Stimulated activated CD8-positive, alpha-beta memory T cell treated with anti-CD3 and anti-CD28 coated beads, Interleukin-12 subunit alpha, Interleukin-12 subunit beta, amount 100 ng/mL, for 1 hour (primary cell): Measurements from ENCODE around the gene RARRES2.

Experiments used
- DNase-seq: peaks from one replicate; pipeline ENCODE4 v3.0.0-alpha.2; 2020; ENCODE audit warnings: low read depth

RARRES2 gene

DNA sequence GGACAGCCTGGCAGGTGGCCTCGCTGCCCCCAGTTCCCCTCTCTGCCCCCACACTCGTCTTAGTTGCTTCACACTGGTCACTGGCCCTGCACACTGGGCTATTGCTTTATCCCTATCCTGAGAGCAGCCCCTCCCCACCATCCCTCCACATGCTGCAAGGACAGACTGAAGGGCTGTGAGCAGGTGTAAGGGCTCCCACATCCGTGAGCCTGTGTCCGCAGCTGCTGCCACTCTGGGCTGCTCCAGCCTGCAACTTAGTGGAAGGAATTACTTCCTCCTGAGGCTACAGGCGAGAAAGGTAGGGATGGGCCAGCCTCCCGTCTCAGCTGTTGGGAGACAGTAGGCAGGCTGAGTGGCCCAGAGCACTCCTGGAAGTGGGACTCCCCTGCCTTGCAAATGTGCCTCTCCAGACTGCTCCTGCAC lies 3.8 kb downstream of the RARRES2 start:
- no peak for DNase-seq

DNA sequence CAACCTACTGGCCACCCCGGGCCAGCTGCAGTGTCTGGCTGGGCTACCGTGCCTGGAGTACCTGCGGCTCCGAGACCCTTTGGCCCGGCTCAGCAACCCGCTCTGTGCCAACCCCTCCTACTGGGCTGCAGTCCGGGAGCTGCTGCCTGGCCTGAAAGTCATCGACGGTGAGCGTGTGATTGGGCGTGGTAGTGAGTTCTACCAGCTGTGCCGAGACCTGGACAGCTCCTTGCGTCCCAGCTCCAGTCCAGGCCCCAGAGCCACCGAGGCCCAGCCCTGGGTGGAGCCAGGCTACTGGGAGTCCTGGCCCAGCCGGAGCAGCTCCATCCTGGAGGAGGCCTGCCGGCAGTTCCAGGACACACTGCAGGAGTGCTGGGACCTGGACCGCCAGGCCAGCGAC lies 4.2 kb downstream of the RARRES2 start:
- DNase-seq, result no peak

DNA sequence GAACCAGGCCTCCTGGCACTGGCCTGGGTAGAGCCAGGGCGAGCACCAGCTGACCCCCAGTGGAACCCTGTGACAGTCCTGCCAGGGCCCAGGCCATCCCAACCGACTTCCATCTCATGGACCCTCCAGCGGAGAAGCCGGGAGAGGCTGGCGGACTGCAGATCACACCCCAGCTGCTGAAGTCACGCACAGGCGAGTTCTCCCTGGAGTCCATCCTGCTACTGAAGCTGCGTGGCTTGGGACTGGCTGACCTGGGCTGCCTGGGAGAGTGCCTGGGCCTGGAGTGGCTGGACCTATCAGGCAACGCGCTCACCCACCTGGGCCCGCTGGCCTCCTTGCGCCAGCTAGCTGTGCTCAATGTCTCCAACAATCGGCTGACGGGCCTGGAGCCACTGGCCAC lies 4.7 kb downstream of the RARRES2 start:
- no peak for DNase-seq

DNA sequence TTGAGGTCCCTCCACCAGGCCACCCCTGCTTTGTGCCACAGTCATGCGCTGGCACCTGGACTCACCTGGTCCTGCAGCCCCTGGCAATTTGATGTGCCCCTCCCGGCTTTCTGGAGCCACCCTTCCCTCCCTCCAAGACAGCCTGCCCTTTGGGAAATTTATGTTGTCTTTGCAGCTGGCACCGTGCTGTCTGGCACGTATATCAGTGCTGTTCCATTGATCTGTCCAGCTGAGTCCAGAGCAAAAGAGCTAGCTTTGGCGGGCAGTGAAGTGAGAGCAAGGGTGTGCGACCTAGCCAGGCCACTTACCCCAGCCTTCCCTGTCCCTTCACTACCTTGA lies 5.7 kb downstream of the RARRES2 start:
- no peak for DNase-seq

DNA sequence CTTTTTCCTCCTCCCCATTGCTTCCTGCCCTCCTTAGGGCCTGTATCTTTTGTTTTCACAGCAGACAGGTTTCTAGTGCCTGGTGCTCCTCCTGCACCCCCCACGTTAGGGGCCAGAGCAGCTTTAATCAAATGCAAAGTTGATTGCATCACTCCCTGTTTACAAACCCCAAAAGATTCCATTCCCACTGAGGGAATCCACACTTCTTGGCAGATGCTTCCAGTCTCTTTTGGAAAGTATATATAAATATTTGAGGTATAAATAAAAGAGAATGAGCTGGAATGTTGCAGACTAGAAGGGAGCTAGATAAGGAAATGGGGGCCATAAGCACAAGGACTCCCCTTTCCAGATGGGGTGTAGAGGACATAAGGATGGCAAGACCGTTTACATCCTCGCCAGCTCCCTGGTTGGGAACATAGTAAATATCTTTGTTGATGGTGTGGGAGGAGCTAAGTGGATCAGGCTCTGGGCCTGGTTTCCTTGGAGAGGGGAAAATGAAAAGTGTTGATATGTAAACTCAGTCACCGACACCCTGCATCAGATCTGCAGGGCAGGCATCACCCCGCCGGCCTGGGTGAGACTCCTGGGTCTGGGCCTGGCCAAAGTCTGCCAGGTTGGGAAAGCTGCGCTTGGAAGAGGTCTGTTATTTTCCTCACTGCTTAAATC lies 6.2 kb downstream of the RARRES2 start:
- DNase-seq, result no peak

DNA sequence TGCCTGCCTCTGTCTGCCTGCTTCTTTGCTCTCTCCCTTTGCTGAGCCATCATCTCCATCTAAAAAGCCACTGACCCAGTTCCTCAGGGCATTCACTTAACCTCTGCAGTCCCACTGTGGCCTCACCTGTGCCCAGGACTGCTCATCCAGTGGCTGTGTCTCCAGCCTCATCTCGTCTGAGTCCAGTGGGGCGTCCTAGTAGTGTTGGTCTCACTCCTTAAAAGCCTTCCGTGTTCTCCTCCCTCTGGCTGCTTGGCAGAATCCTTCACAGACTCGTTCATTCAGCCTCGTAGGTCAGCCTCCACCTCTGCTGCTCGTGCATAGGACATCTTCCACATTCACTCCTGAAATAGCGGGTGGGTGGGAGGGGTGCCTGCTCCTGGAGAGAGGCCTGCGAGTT lies 7.3 kb downstream of the RARRES2 start:
- no peak for DNase-seq

DNA sequence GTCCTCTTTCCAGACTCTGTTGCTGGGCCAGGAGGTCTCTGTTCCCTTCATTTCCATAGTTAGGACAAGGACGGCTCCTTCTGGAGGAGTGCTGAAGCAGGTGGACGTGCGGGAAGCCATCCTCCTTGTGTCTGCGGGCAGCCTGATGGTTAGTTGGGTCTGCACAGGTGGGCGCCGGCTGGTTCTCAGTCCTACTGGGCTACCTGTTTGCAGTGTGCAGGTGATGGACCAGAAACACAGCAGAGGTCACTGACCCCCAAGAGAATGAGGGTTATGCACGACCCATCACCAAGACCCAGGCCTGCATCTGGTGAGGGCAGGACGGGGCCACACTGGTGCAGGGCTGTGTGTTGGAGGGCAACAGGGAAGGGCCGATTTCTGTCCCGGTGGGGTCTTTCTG lies 7.8 kb downstream of the RARRES2 start:
- no peak for DNase-seq

DNA sequence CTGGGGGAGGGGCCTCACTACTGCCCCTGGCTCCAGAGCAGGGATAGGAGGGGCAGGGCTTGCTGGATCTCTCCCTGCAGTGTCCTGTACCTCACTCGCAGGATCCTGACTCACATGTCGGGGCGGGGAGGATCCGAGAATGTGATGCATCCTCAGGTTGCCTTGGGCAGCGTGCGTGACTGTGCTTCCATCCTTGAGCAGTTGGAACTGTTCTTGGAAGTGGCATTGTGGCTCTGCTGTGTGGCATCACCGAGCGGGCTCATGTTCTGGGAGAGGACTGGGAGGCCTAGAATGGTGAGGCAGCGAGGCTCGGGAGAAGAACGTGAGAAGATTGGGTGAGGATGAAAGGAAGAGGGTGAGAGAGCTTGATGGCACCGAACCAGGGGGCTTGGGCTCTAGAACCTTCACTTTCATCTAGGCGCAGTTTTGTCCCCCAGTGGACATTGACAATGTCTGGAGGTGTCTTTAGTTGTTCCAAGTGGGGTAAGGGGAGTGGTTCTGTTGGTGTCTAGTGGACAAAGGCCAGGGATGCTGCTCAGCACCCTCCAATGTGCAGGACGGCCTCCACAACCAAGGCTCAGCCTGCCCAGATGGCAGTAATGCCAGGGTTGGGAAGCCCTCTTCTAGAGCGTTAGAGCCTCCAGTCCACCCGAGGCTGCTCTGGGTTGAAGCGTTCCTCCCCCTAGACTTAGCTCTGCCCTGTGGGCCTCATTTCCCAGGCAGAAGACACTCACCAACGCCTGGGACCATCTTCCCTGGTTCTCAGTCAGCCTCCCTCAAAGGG lies 8.4 kb downstream of the RARRES2 start:
- no peak for DNase-seq

DNA sequence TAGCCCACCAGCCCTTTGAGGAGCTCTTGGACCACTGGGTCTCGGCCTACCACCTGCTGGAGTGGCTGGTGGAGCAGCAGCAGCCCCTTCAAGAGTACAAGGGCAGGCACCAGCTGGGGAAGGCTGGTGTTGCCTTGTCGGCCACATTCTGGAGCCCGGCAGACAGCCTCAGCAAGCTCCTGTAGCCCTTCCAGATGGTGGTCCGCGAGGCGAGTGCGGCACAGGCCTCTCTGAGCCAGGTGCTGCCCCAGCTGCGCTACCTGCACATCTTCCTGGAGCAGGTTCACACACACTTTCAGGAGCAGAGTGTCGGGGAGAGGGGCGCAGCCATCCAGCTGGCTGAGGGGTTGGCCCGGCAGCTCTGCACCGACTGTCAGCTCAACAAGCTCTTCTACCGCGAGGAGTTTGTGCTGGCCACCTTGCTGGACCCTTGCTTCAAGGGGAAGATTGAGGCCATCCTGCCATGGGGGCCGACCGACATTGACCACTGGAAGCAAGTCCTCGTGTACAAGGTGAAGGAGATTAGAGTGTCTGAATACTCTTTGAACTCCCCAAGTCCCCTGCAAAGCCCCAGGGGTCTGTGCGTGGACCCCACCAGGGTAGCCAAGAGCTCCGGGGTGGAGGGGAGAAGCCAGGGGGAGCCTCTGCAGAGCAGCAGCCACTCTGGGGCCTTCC lies 11.1 kb downstream of the RARRES2 start:
- no peak for DNase-seq

DNA sequence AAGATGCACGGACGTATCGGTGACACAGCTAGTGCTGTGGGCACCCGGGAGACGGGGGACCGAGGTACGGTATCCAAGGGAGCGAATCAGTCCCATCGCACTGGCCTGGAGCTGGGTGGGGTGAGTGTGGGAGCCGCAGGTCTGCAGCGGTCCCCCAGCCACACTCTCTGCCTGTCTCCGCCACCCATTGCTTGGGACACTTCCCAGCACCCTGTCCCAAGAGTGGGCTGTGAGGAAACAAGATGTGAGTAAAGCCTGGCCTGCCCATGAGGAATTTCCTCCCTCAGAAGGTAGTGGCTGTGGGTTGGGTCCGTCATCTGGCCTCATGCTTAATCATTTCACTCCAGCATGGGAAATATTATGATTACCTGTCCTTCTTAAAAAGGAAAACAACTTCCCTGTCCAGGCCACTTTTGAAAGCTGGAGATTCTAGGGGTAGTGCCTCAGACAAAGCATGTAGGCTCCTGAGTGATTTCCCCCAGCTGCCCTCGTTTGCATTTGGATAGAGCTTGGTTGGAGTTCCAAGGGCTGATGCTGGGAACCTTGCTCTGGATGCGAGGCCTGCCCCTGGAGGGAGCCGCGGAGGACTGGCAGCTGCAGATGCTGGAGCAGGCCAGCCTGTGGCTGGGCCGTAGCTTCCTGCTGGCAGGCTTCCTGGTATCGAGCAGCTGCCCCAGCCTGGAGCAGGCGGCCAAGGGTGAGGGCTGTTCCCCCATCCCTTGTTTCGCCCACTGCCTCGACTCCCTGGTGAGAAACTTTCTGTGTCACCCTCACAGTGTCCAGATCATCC lies 11.9 kb downstream of the RARRES2 start:
- no peak for DNase-seq

DNA sequence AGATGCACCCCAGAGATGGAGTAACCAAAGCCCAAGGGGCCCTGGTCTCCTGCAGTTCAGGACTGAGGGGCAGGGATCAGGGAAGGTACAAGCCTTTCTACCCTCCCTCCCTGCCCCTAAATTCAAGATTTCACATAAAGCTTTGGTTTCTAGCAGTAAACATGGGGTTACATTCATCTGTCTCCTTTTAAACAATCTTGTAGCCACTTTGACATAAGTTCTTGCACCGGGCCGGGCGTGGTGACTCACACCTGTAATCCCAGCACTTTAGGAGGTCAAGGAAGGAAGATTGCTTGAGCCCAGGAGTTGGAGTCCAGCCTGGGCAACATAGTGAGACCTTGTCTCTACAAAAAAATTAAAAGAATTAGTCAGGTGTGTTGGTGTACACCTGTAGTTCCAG lies 14.1 kb downstream of the RARRES2 start:
- DNase-seq, result no peak

DNA sequence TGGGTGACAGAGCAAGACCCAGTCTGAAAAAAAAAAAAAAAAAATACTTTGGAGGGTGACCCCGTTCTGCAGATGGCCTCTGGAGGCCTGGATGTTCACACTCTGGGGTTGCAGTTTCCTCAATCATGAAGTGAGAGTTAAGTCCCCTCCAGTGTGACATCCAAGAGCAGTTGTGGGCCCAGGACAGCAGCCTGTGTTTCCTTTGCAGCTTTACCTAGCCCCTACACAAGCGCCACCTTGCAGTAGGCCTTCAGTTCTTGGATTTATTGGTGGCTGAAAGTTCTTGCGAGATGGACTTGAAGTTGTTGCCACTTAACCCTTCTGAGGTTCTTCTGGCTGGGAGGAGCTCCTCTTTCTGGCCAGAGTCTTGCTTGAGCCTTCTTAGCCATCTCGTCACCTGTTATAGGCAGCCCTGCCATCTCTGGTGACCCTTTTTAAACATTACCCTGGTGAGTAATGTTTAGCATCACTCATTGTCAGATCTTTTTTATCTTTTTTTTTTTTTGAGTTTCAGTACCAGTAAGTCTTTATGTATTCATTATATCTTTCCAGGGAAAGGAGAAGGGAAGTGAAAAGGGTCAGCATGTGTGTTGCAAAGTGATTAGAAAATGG lies 14.7 kb downstream of the RARRES2 start:
- DNase-seq, result no peak

DNA sequence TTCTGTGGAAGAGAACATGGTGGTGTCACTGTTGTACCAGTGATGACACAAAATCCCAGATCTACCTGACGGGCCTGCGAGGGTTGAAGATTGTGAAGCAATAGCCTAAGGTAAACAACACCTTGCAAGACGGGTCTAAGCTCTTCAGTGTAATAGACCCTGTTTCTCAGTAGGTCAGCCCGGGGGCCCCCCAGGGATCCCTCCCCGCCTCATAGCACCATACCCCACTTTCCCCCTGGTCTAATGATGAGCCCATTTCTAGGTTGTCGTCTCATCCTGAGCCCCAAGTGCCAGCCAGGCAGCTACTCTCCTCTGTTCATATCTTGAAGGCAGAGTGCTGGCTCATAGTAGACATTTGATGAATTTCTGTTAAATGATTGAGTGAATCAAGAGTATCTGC lies 15.5 kb downstream of the RARRES2 start:
- no peak for DNase-seq

DNA sequence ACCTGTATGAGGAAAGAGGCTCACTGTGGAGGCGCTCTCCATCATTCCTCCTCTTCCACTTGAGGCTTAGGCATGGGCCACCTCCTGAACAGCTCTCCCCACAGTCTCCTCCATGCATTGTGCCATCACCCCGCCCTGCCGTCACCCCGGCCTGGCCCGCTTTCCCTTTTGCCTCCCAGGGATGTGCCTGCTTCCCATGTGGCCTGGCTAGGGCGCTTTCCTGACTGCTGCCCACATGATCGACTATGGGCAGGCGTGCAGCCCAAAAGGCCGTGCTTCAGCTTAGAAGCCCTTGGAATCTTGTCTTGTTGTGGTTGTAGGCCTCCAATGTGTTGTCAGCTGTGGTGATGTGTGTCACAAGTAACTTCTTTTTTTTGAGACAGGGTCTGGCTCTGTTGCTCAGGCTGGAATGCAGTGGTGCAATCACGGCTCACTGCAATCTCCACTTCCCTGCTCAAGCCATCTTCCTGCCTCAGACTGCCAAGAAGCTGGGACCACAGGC lies 16.3 kb downstream of the RARRES2 start:
- DNase-seq, result no peak

DNA sequence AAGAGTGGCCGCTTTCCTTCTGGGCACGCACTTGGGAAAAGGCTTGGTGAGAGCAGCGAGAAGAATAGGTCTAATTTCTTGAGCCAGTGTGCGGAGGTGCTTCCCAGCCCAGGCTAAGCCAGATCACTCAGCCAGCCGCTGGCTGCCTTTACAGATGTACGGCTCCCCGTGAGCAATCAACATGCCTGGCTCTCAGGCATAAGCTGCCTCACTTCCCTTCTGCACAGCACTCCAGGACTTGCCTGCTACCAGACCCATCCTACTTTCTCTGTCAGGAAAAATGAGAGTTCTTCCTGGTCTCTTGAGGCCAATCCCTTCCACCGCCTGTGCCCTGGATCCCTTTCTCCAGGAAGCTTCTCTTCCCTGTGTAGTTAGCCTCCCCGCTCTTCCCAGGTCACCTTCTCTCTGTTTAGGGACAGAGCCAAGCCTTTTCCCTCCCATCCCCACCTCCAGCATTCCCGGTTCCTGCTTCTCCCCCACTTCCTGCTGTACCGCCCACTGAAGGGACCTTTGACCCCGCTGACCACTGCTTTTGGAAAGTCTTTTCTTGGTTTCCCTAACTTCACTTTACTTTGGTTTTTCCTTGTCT lies 17.0 kb downstream of the RARRES2 start:
- DNase-seq, result no peak

DNA sequence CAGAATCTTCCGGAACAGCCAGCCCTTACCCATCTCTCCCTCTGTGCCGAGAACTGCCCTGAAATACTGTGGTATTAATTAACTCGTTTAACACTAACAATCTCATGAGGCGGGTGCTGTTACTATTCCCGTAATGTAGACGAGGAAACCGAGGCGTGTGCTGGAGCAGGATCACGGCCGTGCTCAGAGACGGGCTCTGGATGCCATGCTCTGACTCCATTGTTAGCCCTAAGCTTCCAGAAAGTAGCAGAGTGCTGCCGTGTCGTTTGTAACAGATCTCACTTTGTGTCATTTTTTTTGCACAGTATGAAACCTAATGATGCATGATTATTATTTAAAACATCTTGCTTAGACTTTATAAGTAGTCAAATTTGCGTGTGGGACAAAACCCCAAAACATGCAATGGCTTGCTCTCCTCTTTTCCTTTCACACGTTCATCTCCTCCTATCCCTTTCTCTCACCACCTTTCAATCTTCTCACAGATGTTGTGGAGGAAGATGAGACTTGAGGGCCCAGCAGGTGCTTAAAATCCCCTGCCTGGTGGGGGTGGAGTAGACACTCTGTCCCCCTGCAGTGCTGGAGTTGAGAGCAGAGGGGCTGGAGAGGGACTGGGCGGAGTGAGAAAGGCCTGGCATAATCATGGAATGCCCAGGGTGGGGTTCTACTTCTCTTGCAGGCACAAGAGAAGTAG lies 17.6 kb downstream of the RARRES2 start:
- DNase-seq, result no peak

DNA sequence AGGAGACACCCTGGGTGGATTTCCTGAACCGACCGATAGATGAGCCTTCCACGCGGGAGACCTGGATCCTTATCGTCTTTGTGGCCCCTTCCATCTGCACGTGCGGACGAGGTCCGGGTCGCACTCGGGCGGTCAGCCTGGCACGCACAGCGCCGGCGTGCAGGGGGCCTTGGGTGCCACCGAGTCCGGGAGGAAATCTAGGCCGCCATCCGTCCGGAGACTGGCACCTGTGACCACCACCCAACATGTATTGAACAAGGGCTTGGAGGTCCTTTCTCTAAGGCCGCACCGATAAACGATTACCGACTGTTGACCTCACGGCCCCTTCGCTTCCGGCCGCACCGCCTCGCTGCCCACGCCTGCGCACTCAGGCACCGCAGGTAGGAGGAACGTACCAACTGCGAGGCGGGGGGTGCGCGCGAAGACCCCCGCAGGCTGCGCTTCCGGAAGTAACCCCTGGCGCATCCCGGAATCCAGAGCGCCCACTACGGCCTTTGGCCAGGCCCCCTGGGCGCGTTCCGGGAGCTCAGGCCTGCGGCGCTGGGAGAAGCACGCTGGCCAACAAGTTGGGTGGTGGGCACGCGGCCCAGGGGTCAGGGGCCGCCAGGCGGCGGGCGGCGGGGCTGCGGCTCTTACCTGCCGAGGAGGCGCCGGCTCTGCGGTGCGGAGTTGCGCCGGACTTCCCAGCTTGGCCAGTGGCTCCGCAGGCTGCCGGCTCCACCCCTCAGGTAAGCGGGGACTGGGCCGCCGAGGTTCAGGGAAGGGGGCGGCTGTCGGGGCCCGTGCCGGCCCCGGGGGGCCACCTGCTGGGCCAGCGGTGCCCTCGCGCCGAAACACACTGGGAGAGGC lies 18.4 kb downstream of the RARRES2 start, which contains the start of the genes ACTR3C and LRRC61:
Gene ACTR3C (minus strand): TSS at position 713 of the 849 bp plus-strand sequence. CDS start 28,249 bp downstream, outside the sequence.
Gene LRRC61 (plus strand): TSS at position 523 of the 849 bp plus-strand sequence. CDS start 13,507 bp downstream, outside the sequence.
- DNase-seq, result peak; percentile 42

DNA sequence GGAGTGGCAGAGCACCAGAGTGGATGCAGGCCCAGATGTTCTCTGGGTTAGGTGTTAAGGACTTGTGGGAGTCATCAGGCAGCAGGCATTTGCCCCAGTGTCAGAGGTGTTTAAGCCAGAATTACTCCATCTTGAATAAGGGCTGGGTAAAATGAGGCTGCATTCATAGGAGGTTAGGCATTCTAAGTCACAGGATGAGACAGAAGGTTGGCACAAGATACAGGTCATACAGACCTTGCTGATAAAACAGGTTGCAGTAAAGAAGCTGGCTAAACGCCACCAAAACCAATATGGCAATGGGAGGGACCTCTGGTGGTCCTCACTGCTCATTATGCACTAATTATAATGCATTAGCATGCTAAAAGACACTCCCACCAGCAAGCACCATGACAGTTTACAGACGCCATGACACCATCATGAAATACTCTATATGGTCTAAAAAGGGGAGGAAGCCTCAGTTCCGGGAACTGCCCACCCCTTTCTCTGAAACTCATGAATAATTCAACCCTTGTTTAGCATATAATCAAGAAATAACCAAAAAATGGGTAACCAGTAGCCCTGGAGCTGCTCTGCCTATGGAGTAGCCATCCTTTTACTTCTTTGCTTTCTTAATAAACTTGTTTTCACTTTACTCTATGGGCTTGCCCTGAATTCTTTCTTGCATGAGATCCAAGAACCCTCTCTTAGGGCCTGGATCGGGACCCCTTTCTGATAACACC lies 19.2 kb downstream of the RARRES2 start:
- DNase-seq, result no peak

DNA sequence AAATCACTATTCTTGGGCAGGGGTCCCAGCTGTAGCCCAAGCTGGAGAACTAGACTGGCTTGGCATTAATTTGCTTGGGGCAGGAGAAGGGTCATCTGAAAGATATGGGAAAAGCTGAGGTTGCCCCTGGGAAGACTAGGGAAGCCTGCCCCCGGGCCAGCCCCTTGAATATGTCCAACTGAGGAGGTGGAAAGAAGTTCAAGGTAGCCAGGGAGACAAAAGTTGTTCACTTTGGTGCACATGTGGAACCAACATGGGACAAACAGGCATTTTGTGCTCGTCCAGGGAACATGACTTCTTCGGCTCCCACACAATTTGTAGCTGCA lies 19.7 kb downstream of the RARRES2 start:
- no peak for DNase-seq
